GM21619 (cell line): ENCODE results near the gene APC2.
"Not testable (repeated sequence)": the region's sequence is repeated elsewhere in the genome, so short reads cannot be mapped to it uniquely, and the experiment has no call there.

Source experiments
- ATAC-seq: cut with Tn5 transposase; IDR thresholded peaks from one replicate; pipeline ENCODE4 v1.9.1; 2021; ENCODE audit not compliant: unreplicated experiment

APC2 gene

DNA sequence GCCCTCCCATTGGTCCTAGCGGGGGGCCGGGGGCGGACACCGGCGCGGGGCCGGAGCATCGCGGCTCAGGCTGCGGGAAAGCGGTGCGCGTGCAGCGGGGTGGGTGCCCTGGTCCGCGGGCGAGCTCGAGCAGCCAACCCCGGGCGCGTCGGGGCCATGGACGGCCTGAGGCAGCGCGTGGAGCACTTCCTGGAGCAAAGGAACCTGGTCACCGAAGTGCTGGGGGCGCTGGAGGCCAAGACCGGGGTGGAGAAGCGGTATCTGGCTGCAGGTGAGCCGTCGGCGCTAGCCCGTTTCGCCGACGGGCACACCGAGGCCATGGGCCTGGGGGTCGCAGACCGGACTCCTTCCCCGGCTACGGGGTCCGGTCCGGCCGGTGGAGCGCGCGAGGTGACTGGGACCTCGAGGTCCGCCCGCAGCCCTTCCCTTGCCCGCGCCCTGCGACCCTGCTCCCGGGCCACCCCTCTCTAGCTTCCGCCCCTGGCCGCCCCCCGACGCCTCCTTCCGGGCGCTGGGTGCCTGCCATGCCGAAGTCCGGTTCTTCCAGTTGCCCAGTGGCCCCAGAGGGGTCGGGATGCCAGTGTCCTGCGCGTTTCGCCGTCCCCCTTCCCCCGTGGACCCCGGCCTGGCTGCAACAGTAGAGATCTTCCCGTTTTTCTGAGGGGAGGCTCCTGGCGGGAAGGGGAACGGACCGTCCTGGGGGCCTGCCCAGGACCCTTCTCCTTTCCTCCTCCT lies 41.4 kb downstream of the APC2 start, which contains the start of gene REEP6:
TSS of gene REEP6 (plus strand) at position 68 of the 735 bp plus-strand sequence. CDS start at position 157, 89 bp downstream.
- no peak for ATAC-seq

GRCh38 chr19:1491849-1492170 lies 41.9 kb downstream of the APC2 start:
- ATAC-seq = no peak

- ATAC-seq = no peak
Measured at GRCh38 chr19:1492474-1493006, 42.6 kb downstream of the APC2 start.

DNA sequence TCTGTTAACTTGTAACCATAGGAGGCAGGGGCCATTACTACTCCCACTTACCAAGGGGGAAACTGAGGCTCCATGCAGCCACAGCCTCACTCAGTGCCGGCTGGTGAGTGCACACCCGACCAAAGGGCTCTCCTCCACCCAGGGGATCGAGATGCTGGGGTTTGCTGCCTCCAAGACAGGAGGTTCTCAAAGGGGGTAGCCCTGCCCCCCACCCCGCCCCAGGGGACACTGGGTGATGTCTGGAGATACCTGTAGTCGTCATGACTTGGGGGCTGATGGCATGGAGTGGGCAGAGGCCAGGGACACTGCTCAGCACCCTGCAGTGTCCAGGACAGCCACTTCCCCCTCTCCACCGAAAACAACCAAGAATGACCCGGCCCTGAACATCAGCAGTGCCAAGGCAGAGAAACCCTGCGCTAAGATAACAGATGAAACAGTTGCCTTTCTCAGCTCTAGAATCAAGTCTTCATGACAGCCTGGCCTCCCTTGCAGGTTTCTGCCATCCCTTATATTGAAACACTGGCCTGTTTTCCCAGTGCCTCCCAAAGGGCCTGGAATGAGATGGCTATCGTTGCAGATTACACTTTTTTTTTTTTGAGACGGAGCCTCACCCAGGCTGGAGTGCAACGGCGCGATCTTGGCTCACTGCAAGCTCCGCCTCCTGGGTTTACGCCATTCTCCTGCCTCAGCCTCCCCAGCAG lies 44.3 kb downstream of the APC2 start:
- ATAC-seq = no peak

- no peak for ATAC-seq
Measured at GRCh38 chr19:1495051-1495798, 45.3 kb downstream of the APC2 start.

DNA sequence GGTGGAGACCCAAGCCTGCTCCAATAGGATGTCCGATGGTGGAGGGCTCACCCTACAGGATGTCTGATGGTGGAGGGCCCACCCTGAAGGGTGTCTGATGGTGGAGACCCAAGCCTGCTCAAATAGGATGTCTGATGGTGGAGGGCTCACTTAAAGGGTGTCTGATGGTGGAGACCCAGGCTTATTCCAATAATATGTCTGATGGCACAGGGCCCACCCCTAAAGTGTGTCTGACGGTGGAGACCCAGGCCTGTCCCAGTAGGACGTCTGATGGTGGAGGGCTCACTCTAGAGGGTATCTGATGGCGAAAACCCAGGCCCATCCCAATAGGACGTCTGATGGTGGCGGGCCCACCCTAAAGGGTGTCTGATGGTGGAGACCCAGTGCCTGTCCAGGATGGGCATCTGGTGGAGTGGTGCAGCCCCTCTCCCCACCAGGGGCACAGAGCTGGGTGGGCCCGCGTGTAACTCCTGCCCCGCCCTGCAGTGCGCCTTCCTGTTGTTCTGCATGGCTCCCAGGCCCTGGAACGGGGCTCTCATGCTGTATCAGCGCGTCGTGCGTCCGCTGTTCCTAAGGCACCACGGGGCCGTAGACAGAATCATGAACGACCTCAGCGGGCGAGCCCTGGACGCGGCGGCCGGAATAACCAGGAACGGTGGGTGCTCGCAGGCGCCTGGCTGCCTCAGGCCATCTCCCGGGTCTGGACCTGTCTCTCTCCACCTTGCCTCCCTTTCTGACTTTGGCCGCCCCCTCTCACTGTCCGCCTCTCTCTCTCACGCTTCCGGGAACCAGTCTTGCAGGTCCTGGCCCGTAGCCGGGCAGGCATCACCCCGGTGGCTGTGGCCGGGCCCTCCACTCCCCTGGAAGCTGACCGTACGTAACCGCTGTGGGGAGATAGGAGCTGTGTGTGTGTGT lies 46.1 kb downstream of the APC2 start:
- no peak for ATAC-seq

DNA sequence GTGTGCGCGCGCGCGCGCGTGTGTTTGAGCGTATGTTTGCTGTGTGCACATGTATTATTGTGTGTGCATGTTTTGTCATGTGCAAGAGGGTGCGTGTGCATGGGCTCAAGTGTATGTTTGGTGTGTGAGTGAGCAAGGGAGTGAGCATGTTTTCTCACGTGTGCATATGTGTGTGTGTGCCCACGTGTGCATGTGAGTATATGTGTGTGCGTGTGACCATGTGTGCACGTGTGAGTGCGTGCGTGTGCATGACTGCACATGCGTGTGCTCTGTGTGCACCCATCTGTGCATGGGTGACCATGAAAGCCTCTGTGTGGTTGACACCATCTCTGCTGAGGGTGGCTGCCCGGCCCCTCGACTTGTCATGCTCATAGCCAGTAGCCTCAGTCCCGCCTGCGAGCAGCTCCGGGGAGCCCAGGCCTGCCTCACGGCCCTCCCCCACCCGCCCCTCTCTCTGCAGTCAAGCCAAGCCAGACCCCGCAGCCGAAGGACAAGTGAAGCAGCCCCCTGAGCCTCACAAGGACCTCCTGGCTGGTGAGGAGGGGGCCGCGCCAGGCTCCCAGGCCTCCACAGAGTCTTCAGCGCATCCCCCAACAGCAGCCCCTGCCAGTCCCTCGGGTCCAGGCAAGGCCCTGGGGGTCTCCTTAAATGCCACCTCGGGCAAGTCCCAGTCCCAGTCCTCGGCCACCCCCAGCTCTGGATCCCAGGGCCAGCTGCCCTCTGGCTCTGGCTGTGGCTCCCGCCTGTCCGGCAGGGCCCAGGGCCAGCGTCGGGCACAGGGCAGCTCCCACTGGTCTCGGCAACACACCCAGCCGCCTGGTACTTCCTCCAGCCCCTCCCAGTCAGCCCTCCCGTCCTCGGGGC lies 47.0 kb downstream of the APC2 start:
- ATAC-seq = no peak

DNA sequence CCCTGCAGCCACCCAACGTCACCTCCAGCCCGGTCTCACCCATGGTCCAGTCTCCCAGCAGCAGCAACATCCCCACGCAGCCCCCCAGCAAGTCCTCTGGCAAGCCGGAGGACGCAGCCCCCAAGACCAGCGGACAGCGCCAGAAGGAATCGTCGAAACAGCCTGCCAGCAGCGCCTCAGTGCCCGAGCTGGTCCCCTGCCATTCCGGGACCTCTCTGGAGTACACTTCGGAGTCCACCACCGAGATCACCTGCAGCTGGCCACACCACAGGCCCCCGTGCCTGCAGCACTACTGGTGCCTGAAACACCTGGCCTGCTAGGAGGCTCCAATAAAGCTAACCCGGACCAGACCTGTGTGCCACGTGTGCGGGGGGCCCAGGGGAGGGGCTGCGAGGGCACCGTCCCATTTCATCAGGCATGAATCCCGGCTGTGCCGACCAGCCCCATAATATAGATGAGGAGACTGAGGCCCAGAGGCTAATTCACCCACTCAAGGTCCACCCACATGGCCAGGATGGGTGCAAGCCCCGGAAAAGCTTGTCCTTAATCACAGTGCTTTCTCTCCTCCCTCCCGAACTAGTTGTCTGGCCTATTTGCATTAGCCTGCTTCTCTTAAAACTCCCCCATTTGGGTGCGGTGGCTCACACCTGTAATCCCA lies 47.8 kb downstream of the APC2 start:
- ATAC-seq = no peak

- ATAC-seq = not testable (repeated sequence)
Measured at GRCh38 chr19:1499231-1499630, 49.3 kb downstream of the APC2 start.

DNA sequence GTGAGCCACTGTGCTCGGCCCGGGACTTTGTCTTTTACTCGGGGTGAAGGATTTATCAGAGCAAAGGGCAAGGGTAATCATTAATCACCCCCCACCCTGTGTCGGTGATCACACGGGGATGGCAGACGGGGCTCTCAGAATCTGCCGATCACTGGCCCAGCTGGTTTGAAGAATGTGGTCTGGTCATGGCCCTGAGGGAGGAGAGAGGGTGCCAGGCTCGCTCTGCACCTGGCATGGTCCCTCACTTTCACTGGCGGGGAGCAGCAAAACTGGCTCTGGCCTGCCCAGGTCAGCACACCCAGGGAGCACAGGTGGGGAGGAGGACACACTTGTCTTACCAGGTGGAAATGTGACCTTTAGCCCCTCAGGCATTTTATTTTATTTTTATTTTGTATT lies 51.3 kb downstream of the APC2 start:
- ATAC-seq = no peak

- no peak for ATAC-seq
Measured at GRCh38 chr19:1502433-1503088, 52.6 kb downstream of the APC2 start.

GRCh38 chr19:1503089-1503924 lies 53.4 kb downstream of the APC2 start:
- no peak for ATAC-seq

GRCh38 chr19:1503925-1504773 lies 54.2 kb downstream of the APC2 start:
- ATAC-seq = no peak

DNA sequence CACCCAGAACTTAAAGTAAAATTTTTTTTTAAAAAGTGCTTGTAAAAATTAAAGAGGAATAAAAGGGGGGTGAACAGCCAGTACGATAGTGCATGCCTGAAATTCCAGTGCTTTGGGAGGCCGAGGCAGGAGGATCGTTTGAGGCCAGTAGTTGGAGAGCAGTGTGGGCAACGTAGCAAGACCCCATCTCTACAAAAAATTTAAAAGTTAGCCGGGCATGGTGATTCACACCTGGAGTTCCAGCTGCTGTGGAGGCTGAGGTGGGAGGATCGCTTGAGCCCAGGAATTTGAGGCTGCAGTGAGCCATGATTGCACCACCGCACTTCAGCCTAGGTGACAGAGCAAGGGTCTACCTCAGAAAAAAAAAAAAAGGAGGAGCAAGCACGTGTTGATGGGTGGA lies 55.1 kb downstream of the APC2 start:
- no peak for ATAC-seq

GRCh38 chr19:1505991-1506881 lies 56.3 kb downstream of the APC2 start:
- no peak for ATAC-seq

GRCh38 chr19:1507192-1507660 lies 57.3 kb downstream of the APC2 start:
- no peak for ATAC-seq
